H9 (cell line): Measurements from ENCODE around the gene PTER. TPM values are rescaled to one million over a fixed set of nuclear protein-coding genes. Genes with fewer than 3 reads are reported as not detected.

ENCODE experiments used
- DNase-seq: peaks from one replicate; pipeline ENCODE4 v3.0.0-alpha.2; 2017
- H2AFZ ChIP-seq: one replicate; pipeline ENCODE4 v1.6.1; 2013; ENCODE audit warnings: mild to moderate bottlenecking, low read length, control low read depth, moderate library complexity
- H2AK5ac ChIP-seq: 2 replicates; pipeline ENCODE4 v1.6.1; 2013; ENCODE audit warnings: low read length, control low read depth, mixed read lengths; ENCODE audit not compliant: insufficient read length
- H2BK120ac ChIP-seq: one replicate; pipeline ENCODE4 v1.6.1; 2013; ENCODE audit warnings: low read depth, mild to moderate bottlenecking, low read length, control low read depth, inconsistent platforms; ENCODE audit not compliant: poor library complexity, severe bottlenecking
- H2BK12ac ChIP-seq: 2 replicates; pipeline ENCODE4 v1.6.1; 2013; ENCODE audit warnings: low read length, control low read depth, mixed read lengths, low read depth; ENCODE audit not compliant: insufficient read length
- H2BK15ac ChIP-seq: 2 replicates; pipeline ENCODE4 v1.6.1; 2013; ENCODE audit warnings: low read depth, low read length, control low read depth
- H2BK20ac ChIP-seq: one replicate; pipeline ENCODE4 v1.6.1; 2013; ENCODE audit warnings: low read depth, mild to moderate bottlenecking, low read length, control low read depth, inconsistent platforms; ENCODE audit not compliant: poor library complexity, severe bottlenecking
- H2BK5ac ChIP-seq: 2 replicates; pipeline ENCODE4 v1.6.1; 2013; ENCODE audit warnings: low read length, control low read depth, mixed read lengths; ENCODE audit not compliant: insufficient read length
- H3K14ac ChIP-seq: 2 replicates; pipeline ENCODE4 v1.6.1; 2013; ENCODE audit warnings: low read length, control low read depth; ENCODE audit not compliant: insufficient read depth
- H3K18ac ChIP-seq: 2 replicates; pipeline ENCODE4 v1.6.1; 2013; ENCODE audit warnings: low read depth, mild to moderate bottlenecking, mixed read lengths, low read length, control low read depth; ENCODE audit not compliant: insufficient read length
- H3K23ac ChIP-seq: 2 replicates; pipeline ENCODE4 v1.6.1; 2013; ENCODE audit warnings: low read length, control low read depth, mixed read lengths, low read depth; ENCODE audit not compliant: insufficient read length
- H3K23me2 ChIP-seq: 2 replicates; pipeline ENCODE4 v1.6.1; 2013; ENCODE audit warnings: low read depth, mild to moderate bottlenecking, mixed read lengths, low read length, control low read depth; ENCODE audit not compliant: insufficient read length, poor library complexity, severe bottlenecking
- H3K27ac ChIP-seq: 2 replicates; pipeline ENCODE4 v1.5.1; 2013; ENCODE audit warnings: low read length, control low read depth, mixed read lengths, low read depth; ENCODE audit not compliant: insufficient read length
- H3K27me3 ChIP-seq: 2 replicates; pipeline ENCODE4 v1.6.1; 2013; ENCODE audit warnings: low read length, control low read depth, inconsistent platforms; ENCODE audit not compliant: insufficient read depth
- H3K4ac ChIP-seq: 2 replicates; pipeline ENCODE4 v1.6.1; 2013; ENCODE audit warnings: low read depth, mild to moderate bottlenecking, control low read depth, inconsistent platforms, low read length, moderate library complexity
- H3K4me1 ChIP-seq: 2 replicates; pipeline ENCODE4 v1.6.1; 2013; ENCODE audit warnings: low read length, control low read depth, inconsistent platforms; ENCODE audit not compliant: insufficient read depth
- H3K4me2 ChIP-seq: 2 replicates; pipeline ENCODE4 v1.6.1; 2013; ENCODE audit warnings: low read length, control low read depth, mixed read lengths; ENCODE audit not compliant: insufficient read length, insufficient read depth
- H3K56ac ChIP-seq: 2 replicates; pipeline ENCODE4 v1.6.1; 2013; ENCODE audit warnings: low read depth, mild to moderate bottlenecking, mixed read lengths, low read length, control low read depth; ENCODE audit not compliant: insufficient read length
- H3K79me1 ChIP-seq: 2 replicates; pipeline ENCODE4 v1.6.1; 2013; ENCODE audit warnings: low read depth, mild to moderate bottlenecking, moderate library complexity, low read length, control low read depth, inconsistent platforms; ENCODE audit not compliant: insufficient read depth, poor library complexity, severe bottlenecking
- H3K79me2 ChIP-seq: 2 replicates; pipeline ENCODE4 v1.6.1; 2013; ENCODE audit warnings: low read length, control low read depth, inconsistent platforms; ENCODE audit not compliant: insufficient read depth
- H3K9ac ChIP-seq: 2 replicates; pipeline ENCODE4 v1.6.1; 2013; ENCODE audit warnings: low read length, control low read depth, mixed read lengths; ENCODE audit not compliant: insufficient read length; ENCODE audit errors: extremely low read depth
- H3K9me3 ChIP-seq: one replicate; pipeline ENCODE4 v1.6.1; 2013; ENCODE audit warnings: low read depth, low read length, inconsistent platforms; ENCODE audit not compliant: control insufficient read depth
- H3T11ph ChIP-seq: one replicate; pipeline ENCODE4 v1.6.1; 2013; ENCODE audit warnings: mild to moderate bottlenecking, low read length, control low read depth, inconsistent platforms
- H4K20me1 ChIP-seq: one replicate; pipeline ENCODE4 v1.6.1; 2013; ENCODE audit not compliant: control insufficient read depth, insufficient read length, insufficient read depth
- H4K5ac ChIP-seq: 2 replicates; pipeline ENCODE4 v1.6.1; 2013; ENCODE audit warnings: low read depth, mild to moderate bottlenecking, mixed read lengths, low read length, control low read depth; ENCODE audit not compliant: insufficient read length
- H4K8ac ChIP-seq: replicated peaks from 2 replicates; pipeline ENCODE4 v1.6.1; 2013; ENCODE audit warnings: low read length, control low read depth, mixed read lengths, low read depth; ENCODE audit not compliant: insufficient read length
- H4K91ac ChIP-seq: 2 replicates; pipeline ENCODE4 v1.6.1; 2013; ENCODE audit warnings: low read depth, mild to moderate bottlenecking, moderate library complexity, mixed read lengths, low read length, control low read depth; ENCODE audit not compliant: insufficient read length
- H3K27ac Mint-ChIP-seq, 3 experiments: 2 replicates in 2 of 3; 3 replicates in 1 of 3; pipeline ENCODE4 v1.8.0; 2020 to 2021; ENCODE audit warnings: mixed read lengths in 3 of 3, mild to moderate bottlenecking in 1 of 3, moderate library complexity in 1 of 3
- H3K27me3 Mint-ChIP-seq: 2 replicates; pipeline ENCODE4 v1.8.0; 2021; ENCODE audit warnings: low read depth, mild to moderate bottlenecking, moderate library complexity, mixed read lengths
- H3K36me3 Mint-ChIP-seq, 3 experiments: 2 replicates in 2 of 3; 3 replicates in 1 of 3; pipeline ENCODE4 v1.8.0; 2020 to 2021; ENCODE audit warnings: low read depth in 3 of 3, mixed read lengths in 3 of 3; ENCODE audit not compliant: insufficient read depth in 1 of 3
- H3K4me1 Mint-ChIP-seq, 2 experiments: 2 replicates each; pipeline ENCODE4 v1.8.0; 2020; ENCODE audit warnings: mixed read lengths in 2 of 2
- H3K4me3 Mint-ChIP-seq, 2 experiments: 2 replicates in 1 of 2; 3 replicates in 1 of 2; pipeline ENCODE4 v1.8.0; 2020 to 2021; ENCODE audit warnings: mild to moderate bottlenecking in 2 of 2, mixed read lengths in 2 of 2, moderate library complexity in 1 of 2
- H3K9me3 Mint-ChIP-seq, 2 experiments: 2 replicates in 1 of 2; 3 replicates in 1 of 2; pipeline ENCODE4 v1.8.0; 2020; ENCODE audit warnings: mild to moderate bottlenecking in 2 of 2, mixed read lengths in 2 of 2, moderate library complexity in 1 of 2
- CTCF ChIP-seq: fragments of 200-600 bp; sonication (generic); conservative IDR thresholded peaks from 3 replicates; pipeline ENCODE4 v1.8.0; 2021; ENCODE audit warnings: antibody characterized with exemption, mild to moderate bottlenecking
- WGBS: extraction: QIAGEN DNeasy Blood & Tissue Kit; methylation state at CpG from one replicate; pipeline ENCODE4 v1.1.7; 2013; ENCODE audit warnings: missing lambda C conversion rate, low lambda C conversion rate, mixed read lengths; ENCODE audit not compliant: insufficient read length; ENCODE audit errors: extremely low coverage; 5-methylcytosine and 5-hydroxymethylcytosine counted together
- total RNA-seq: library from RNA; stranded (reverse); gene quantifications from 2 replicates; pipeline ENCODE4 v1.2.1, GENCODE V29; 2021

PTER gene
- total RNA-seq, 1 experiment from 2014 or later, result 10.1 TPM

- Histone ChIP-seq H3K27ac (no peak overlapping the region), H2BK120ac (no peak overlapping the region), H2BK12ac (no peak overlapping the region), H4K5ac (no peak overlapping the region), H3K23me2 (no peaks in the 10 kb centered on the region), H2BK15ac (no peak overlapping the region), H3K79me2 (no peaks in the 10 kb centered on the region), H3K18ac (no peak overlapping the region), H2AFZ (no peak overlapping the region), H3K23ac (no peak overlapping the region), H4K20me1 (no peaks in the 10 kb centered on the region), H3K27me3 (no peaks in the 10 kb centered on the region), H2BK5ac (no peak overlapping the region), H3K4me1 (no peaks in the 10 kb centered on the region; the same call in 1 of the 2 replicates), H4K8ac (no peak overlapping the region), H3K56ac (no peak overlapping the region), H3T11ph (no peak overlapping the region), H3K9ac (no peak overlapping the region), H3K79me1 (no peaks in the 10 kb centered on the region), H2BK20ac (no peak overlapping the region), H3K4me2 (no peak overlapping the region), H3K4ac (no peak overlapping the region), H4K91ac (no peak overlapping the region), H3K9me3 (no peaks in the 10 kb centered on the region), H3K14ac (no peak overlapping the region), H2AK5ac (no peak overlapping the region)
- Mint-ChIP-seq H3K4me3 (no peak overlapping the region), H3K27ac (no peak overlapping the region), H3K27me3 (no peaks in the 10 kb centered on the region), H3K9me3 (no peaks in the 10 kb centered on the region; a peak in 1 of 5 replicates), H3K36me3 (peaks cover 0 to 9% (median 0%) of the 10 kb centered on the region in 3 experiments; a peak in 3 of 7 replicates), H3K4me1 (peaks cover 20 to 23% of the 10 kb centered on the region in 2 experiments)
- no CpG with 5 or more reads among the region's 2 CpGs for WGBS
- TF ChIP-seq CTCF, result no peak
- DNase-seq, result no peak
These were observed 35.4 kb upstream of the PTER start for GRCh38 chr10:16401416-16401815.
